NK-92 treated with Interleukin-12 subunit alpha and Interleukin-12 subunit beta, amount 100 ng/mL, for 24 hours (cell line): ENCODE measurements around the gene PDE8B.

ENCODE experiments used
- DNase-seq: peaks from one replicate; lab custom pipeline; 2025; lab: John Stamatoyannopoulos, UW

The PDE8B gene

GRCh38 chr5:77319117-77319804, 108.8 kb downstream of the PDE8B start:
- no peak for DNase-seq

- no peak for DNase-seq
These were observed 111.4 kb downstream of the PDE8B start for GRCh38 chr5:77321793-77322394.

- no peak for DNase-seq
These were observed 111.9 kb downstream of the PDE8B start for GRCh38 chr5:77322406-77322805.

GRCh38 chr5:77325921-77326541, 115.6 kb downstream of the PDE8B start:
- no peak for DNase-seq

- DNase-seq, result no peak
These were observed 116.7 kb downstream of the PDE8B start for GRCh38 chr5:77326986-77327734.

GRCh38 chr5:77328930-77329647, 118.6 kb downstream of the PDE8B start:
- DNase-seq, result no peak

GRCh38 chr5:77329664-77330430, 119.4 kb downstream of the PDE8B start:
- DNase-seq, result no peak

GRCh38 chr5:77333036-77333435, 122.6 kb downstream of the PDE8B start:
- no peak for DNase-seq

- no peak for DNase-seq
These were observed 123.1 kb downstream of the PDE8B start for GRCh38 chr5:77333451-77334123.

- DNase-seq, result no peak
These were observed 126.8 kb downstream of the PDE8B start for GRCh38 chr5:77337246-77337645.

- no peak for DNase-seq
These were observed 127.2 kb downstream of the PDE8B start for GRCh38 chr5:77337686-77338085.

- DNase-seq, result no peak
These were observed 128.9 kb downstream of the PDE8B start for GRCh38 chr5:77339337-77339890.

GRCh38 chr5:77343165-77343564, 132.7 kb downstream of the PDE8B start:
- no peak for DNase-seq

GRCh38 chr5:77347435-77348098, 137.1 kb downstream of the PDE8B start:
- DNase-seq, result no peak

GRCh38 chr5:77353251-77353650, 142.8 kb downstream of the PDE8B start:
- DNase-seq, result no peak

GRCh38 chr5:77354454-77354853, 144.0 kb downstream of the PDE8B start:
- DNase-seq, result no peak

- DNase-seq, result no peak
These were observed 144.6 kb downstream of the PDE8B start for GRCh38 chr5:77355080-77355479.

- DNase-seq, result no peak
These were observed 145.3 kb downstream of the PDE8B start for GRCh38 chr5:77355751-77356150.

- no peak for DNase-seq
These were observed 146.3 kb downstream of the PDE8B start for GRCh38 chr5:77356740-77357139.
